Spleen (tissue), 11 donors: ENCODE measurements around the gene SLIT1. TPM values are rescaled to one million over a fixed set of nuclear protein-coding genes. Genes with fewer than 3 reads are reported as not detected.

ENCODE experiments used
- DNase-seq: peaks from one replicate; pipeline ENCODE4 v3.0.0-alpha.2; 2020
- H3K27ac ChIP-seq, 8 donors: fragments of 200-600 bp; sonication (generic) in 7 of 8; 1 replicate in 4 of 8; 2 replicates in 4 of 8; pipeline versions ENCODE4 v1.5.0 to v1.8.0; 2016 to 2021; ENCODE audit warnings: inconsistent platforms in 4 of 8, mild to moderate bottlenecking in 4 of 8, moderate library complexity in 1 of 8
- H3K27me3 ChIP-seq, 7 donors: fragments of 200-600 bp; sonication (generic) in 6 of 7; replicated peaks in 1 of 7; 1 replicate in 4 of 7; 2 replicates in 3 of 7; pipeline versions ENCODE4 v1.5.0 to v1.8.0; 2016 to 2021; ENCODE audit warnings: inconsistent platforms in 3 of 7, mild to moderate bottlenecking in 1 of 7
- H3K36me3 ChIP-seq, 6 donors: fragments of 200-600 bp; sonication (generic) in 5 of 6; 1 replicate in 4 of 6; 2 replicates in 2 of 6; pipeline versions ENCODE4 v1.5.0 to v1.8.0; 2016 to 2021; ENCODE audit warnings: inconsistent platforms in 2 of 6
- H3K4me1 ChIP-seq, 6 donors: fragments of 200-600 bp; sonication (generic) in 5 of 6; 1 replicate in 3 of 6; 2 replicates in 3 of 6; pipeline versions ENCODE4 v1.5.0 to v1.8.0; 2016 to 2021; ENCODE audit warnings: inconsistent platforms in 3 of 6
- H3K4me3 ChIP-seq, 8 donors: fragments of 200-600 bp; sonication (generic) in 7 of 8; 1 replicate in 4 of 8; 2 replicates in 4 of 8; pipeline versions ENCODE4 v1.5.0 to v1.8.0; 2016 to 2021; ENCODE audit warnings: inconsistent platforms in 4 of 8, mild to moderate bottlenecking in 4 of 8, moderate library complexity in 2 of 8
- H3K9me3 ChIP-seq, 8 donors: fragments of 200-600 bp; sonication (generic) in 7 of 8; 1 replicate in 4 of 8; 2 replicates in 4 of 8; pipeline versions ENCODE4 v1.5.0 to v1.8.0; 2016 to 2021; ENCODE audit warnings: inconsistent platforms in 4 of 8
- POLR2A ChIP-seq, 3 donors: fragments of 450-650 bp; IDR thresholded peaks; one replicate each; pipeline ENCODE4 v1.5.1; 2017; ENCODE audit warnings: antibody characterized with exemption in 3 of 3, mild to moderate bottlenecking in 1 of 3
- POLR2AphosphoS5 ChIP-seq, 3 donors: sonication (generic); formaldehyde crosslinking; IDR thresholded peaks; one replicate each; pipeline ENCODE4 v1.5.1; 2017; ENCODE audit warnings: antibody characterized with exemption in 3 of 3
- WGBS, 5 donors: extraction: QIAGEN DNeasy Blood & Tissue Kit in 3 of 5; methylation state at CpG; one replicate each; pipeline versions ENCODE4 v1.1.5 to v1.1.7; 2013 to 2018; 5-methylcytosine and 5-hydroxymethylcytosine counted together
- intact Hi-C: fragments of 100-400 bp; cut with DNase I; formaldehyde crosslinking; loops from one replicate; pipeline ENCODE4 v1.15.0; 2023; ENCODE audit warnings: low total_unique reads
- polyA plus RNA-seq, 3 donors: library from polyadenylated mRNA; stranded (reverse); fragments of 200-250 nt; gene quantifications; one replicate each; pipeline ENCODE4 v1.2.1, GENCODE V29; 2013
- total RNA-seq, 7 donors: library from RNA; depleted of rRNA in 3 of 7; stranded (reverse); fragments of >200 nt in 3 of 7; fragmentation: NEBNext Ultra II Directional in 4 of 7; extraction: Animal tissue kit (Norgen Biotek cat#: 25700) in 4 of 7; gene quantifications; one replicate each; pipeline versions ENCODE4 v1.1.0 to v1.2.1, GENCODE V29; 2016 to 2021
- TF ChIP-seq, protein P1 (sequence below), 11 experiments: fragments of 200-600 bp in 7 of 11; fragments of 450-650 bp in 4 of 11; sonication (generic) in 4 of 11; IDR thresholded peaks in 8 of 11; conservative IDR thresholded peaks in 3 of 11; 1 replicate in 7 of 11; 2 replicates in 4 of 11; pipeline versions ENCODE4 v1.4.0 to v1.8.0; 2016 to 2021; ENCODE audit warnings: antibody characterized with exemption in 11 of 11, inconsistent platforms in 4 of 11, mild to moderate bottlenecking in 1 of 11
- donor health status: healthy with polysubstance abuse.
- donor health status: DM: no; HTN: no; CAD: no; lungs with moderate emphysema.
- donor health status: DM: no; HTN: no; CAD: no.
- donor health status: Bipolar disorder and iron deficiency.
- donor health status: healthy.
- donor health status: DM: no; HTN: no; CAD: no.
- donor health status: DM: yes; HTN: yes; CAD: no.

SLIT1 gene
- total and polyA plus RNA-seq, 10 donors = 0.11 to 0.82 (median 0.52) TPM

DNA sequence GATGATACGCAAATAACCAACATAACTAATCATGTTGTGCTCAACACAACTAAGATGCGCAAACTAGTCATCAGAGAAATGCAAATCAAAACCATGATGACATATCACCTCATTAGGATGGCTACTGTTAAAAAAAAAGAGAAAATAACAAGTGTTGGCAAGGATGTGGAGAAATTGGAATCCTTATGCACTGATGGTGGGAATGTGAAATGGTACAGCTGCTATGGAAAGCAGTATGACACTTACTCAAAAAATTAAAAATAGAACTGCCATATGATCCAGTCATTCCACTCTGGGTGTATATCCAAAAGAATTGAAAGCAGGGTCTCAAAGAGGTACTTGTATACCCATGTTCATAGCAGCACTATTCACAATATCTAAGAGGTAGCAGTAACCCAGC, 42.9 kb downstream of the SLIT1 start:
- TF ChIP-seq, protein P1, sequence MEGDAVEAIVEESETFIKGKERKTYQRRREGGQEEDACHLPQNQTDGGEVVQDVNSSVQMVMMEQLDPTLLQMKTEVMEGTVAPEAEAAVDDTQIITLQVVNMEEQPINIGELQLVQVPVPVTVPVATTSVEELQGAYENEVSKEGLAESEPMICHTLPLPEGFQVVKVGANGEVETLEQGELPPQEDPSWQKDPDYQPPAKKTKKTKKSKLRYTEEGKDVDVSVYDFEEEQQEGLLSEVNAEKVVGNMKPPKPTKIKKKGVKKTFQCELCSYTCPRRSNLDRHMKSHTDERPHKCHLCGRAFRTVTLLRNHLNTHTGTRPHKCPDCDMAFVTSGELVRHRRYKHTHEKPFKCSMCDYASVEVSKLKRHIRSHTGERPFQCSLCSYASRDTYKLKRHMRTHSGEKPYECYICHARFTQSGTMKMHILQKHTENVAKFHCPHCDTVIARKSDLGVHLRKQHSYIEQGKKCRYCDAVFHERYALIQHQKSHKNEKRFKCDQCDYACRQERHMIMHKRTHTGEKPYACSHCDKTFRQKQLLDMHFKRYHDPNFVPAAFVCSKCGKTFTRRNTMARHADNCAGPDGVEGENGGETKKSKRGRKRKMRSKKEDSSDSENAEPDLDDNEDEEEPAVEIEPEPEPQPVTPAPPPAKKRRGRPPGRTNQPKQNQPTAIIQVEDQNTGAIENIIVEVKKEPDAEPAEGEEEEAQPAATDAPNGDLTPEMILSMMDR (IDR thresholded peaks at IDR 0.05 in 8 of 11, conservative IDR thresholded peaks at IDR 0.05 in 3 of 11) = no peak
- TF ChIP-seq POLR2AphosphoS5 (IDR thresholded peaks at IDR 0.05) = no peak
- no peak for TF ChIP-seq POLR2A (IDR thresholded peaks at IDR 0.05)
- H3K27me3 ChIP-seq = peaks cover 0 to 33% (median 0%) of the 10 kb centered on the region in 7 donors
- H3K4me3 ChIP-seq = no peak overlapping the region
- no peaks in the 10 kb centered on the region for H3K4me1 ChIP-seq
- intact Hi-C loops = no loop called here
- no peaks in the 10 kb centered on the region for H3K9me3 ChIP-seq
- H3K27ac ChIP-seq = no peak overlapping the region
- no peak for DNase-seq
- WGBS, 5 donors = 90 to 97% (median 96%) methylated on average over 2 of the region's 2 CpGs
- H3K36me3 ChIP-seq = no peaks in the 10 kb centered on the region

DNA sequence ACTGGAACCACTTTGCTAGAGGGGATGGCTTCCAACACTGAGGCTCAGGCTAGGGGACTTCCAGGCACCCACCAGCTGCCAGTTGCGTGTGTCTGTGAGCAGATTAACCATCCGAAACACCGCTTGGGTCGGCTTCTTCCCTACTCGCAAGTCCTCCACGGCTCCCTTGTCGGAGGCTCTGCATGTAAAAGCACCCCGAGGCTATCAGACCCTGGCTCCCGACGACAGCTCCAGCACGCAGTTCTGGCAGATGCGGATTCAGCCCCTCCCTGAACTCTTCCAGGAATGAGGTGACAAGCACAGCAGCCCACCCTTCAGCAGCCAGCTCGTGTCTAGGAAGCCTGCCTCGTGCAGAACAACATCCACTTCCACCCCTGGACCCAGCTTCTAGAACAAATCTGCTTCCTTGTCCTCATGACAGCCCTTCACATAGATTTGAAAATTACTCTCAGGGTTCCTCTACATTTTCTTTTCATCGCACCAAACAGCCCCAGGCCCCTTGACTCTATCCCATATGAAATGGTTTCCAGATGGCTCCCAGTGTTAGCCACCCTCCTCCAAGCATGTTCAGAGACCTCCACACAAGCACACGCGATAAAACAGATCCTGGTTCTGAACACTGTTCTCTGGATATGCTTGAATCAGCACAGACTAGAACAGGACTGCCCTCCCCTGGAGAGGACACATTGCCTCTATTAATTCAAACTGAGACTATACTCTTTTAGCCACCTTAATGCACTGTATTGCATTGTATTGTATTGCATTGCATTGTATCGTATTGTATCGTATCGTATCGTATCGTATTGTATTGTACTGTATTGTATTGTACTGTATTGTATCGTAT, 44.6 kb downstream of the SLIT1 start:
- 64 to 75% (median 68%) methylated on average over 23 of the region's 23 CpGs for WGBS, 5 donors
- Histone ChIP-seq H3K9me3 (no peaks in the 10 kb centered on the region), H3K4me1 (no peaks in the 10 kb centered on the region), H3K36me3 (no peaks in the 10 kb centered on the region), H3K4me3 (no peak overlapping the region), H3K27me3 (peaks cover 0 to 33% (median 0%) of the 10 kb centered on the region in 7 donors), H3K27ac (no peak overlapping the region)
- TF ChIP-seq POLR2A (IDR thresholded peaks at IDR 0.05) (no peak), POLR2AphosphoS5 (IDR thresholded peaks at IDR 0.05) (no peak)
- TF ChIP-seq, protein P1 (IDR thresholded peaks at IDR 0.05 in 8 of 11, conservative IDR thresholded peaks at IDR 0.05 in 3 of 11) = no peak
- peak; percentile 41 for DNase-seq
- intact Hi-C loops = no loop called here

DNA sequence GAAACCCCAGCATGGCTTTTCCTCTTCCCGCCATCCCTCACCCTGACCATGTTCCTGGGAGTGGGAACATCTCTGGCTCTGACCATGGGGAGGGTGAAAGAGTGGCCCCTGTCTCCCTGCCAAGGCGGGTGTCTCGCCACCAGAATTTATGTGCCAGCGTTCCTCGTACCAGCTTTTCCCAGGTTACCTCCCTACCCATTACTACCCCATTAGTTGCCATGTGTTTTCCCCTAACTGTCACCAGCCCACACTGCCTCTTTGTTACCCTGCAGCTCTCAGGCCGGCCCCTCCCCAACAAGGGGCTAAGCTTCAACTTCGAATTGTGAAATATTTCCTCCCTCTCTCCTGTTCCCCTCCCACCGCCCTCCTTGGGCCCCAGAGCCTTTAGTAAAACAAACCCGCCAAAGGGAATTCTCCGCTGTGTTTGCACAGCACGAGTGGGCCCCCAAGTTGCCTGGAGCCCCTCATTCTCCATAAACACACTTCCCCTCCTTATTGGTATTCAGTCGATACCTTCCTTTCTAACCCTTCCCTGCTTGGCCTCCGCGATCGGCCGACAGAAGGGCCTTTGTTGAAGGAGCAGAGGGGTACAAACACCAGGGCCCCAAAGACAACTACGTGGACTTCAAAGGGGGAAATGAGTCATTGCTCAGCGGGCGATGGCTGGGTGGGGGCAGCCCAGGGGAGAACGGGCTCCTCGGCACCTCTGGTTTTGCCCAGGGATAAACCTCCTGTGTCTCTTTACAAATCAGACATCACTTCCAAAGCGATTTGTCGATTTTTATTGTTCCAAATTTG, 45.5 kb downstream of the SLIT1 start:
- Histone ChIP-seq H3K27ac (no peak overlapping the region), H3K27me3 (peaks cover 0 to 30% (median 0%) of the 10 kb centered on the region in 7 donors), H3K36me3 (no peaks in the 10 kb centered on the region), H3K4me1 (no peaks in the 10 kb centered on the region), H3K4me3 (no peak overlapping the region), H3K9me3 (no peaks in the 10 kb centered on the region)
- intact Hi-C loops = no loop called here
- TF ChIP-seq, protein P1 (IDR thresholded peaks at IDR 0.05 in 8 of 11, conservative IDR thresholded peaks at IDR 0.05 in 3 of 11) = no peak
- no peak for TF ChIP-seq POLR2AphosphoS5 (IDR thresholded peaks at IDR 0.05)
- TF ChIP-seq POLR2A (IDR thresholded peaks at IDR 0.05) = no peak
- WGBS, 5 donors = 24 to 43% (median 31%) methylated on average over 23 of the region's 23 CpGs
- DNase-seq = peak; percentile 30

DNA sequence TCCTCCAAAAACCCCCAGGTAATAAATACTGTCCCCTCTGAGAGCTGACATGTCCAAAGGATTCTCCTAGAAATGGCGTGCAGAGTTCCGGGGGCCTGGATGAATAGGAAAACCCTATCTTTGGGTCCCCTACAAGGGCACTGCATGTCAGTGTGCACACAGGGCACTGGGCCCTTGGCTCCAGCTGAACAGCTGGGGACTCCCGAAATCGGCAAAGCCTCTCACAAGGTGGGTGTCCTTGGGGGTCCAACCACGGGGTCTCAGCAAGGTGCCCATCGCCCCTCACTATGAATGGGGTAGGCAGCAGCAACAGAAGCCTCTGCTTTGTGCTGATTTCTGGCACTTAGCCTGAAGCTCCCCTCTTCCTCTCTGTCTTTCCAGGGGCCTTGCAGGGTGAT, 46.1 kb downstream of the SLIT1 start:
- no peak overlapping the region for H3K27ac ChIP-seq
- H3K4me1 ChIP-seq = no peaks in the 10 kb centered on the region
- intact Hi-C loops = no loop called here
- DNase-seq = peak; percentile 51
- TF ChIP-seq POLR2A (IDR thresholded peaks at IDR 0.05) (no peak), POLR2AphosphoS5 (IDR thresholded peaks at IDR 0.05) (no peak)
- TF ChIP-seq, protein P1 (IDR thresholded peaks at IDR 0.05 in 8 of 11, conservative IDR thresholded peaks at IDR 0.05 in 3 of 11) = no peak
- H3K4me3 ChIP-seq = no peak overlapping the region
- no peaks in the 10 kb centered on the region for H3K36me3 ChIP-seq
- WGBS, 5 donors = 82 to 93% (median 85%) methylated on average over 4 to 6 of the region's 6 CpGs
- no peaks in the 10 kb centered on the region for H3K9me3 ChIP-seq
- H3K27me3 ChIP-seq = peaks cover 0 to 35% (median 0%) of the 10 kb centered on the region in 7 donors
